CD14-positive monocyte (primary cell): Measurements from ENCODE around the gene CD93. TPM values are rescaled to one million over a fixed set of nuclear protein-coding genes. Genes with fewer than 3 reads are reported as not detected.

Experiments
- DNase-seq, 3 donors: peaks; one replicate each; pipeline ENCODE4 v3.0.0-alpha.2; 2011 to 2022
- H2AFZ ChIP-seq: 2 replicates; pipeline ENCODE4 v1.6.0; 2012; ENCODE audit warnings: mild to moderate bottlenecking, low read depth, low read length, inconsistent platforms; ENCODE audit not compliant: insufficient read depth, poor library complexity, severe bottlenecking
- H3K27ac ChIP-seq, 2 donors: 1 replicate in 1 of 2; 2 replicates in 1 of 2; pipeline ENCODE4 v1.5.1; 2012 to 2013; ENCODE audit warnings: low read length in 2 of 2, control low read depth in 1 of 2, inconsistent platforms in 1 of 2, low read depth in 1 of 2, mild to moderate bottlenecking in 1 of 2
- H3K27me3 ChIP-seq, 2 donors: one replicate each; pipeline versions ENCODE4 v1.6.0 to v1.6.1; 2011 to 2013; ENCODE audit warnings: low read length in 2 of 2; ENCODE audit not compliant: control insufficient read depth in 2 of 2, insufficient read depth in 2 of 2
- H3K36me3 ChIP-seq, 2 donors: replicated peaks in 1 of 2; 1 replicate in 1 of 2; 2 replicates in 1 of 2; pipeline versions ENCODE4 v1.5.1 to v1.6.1; 2012 to 2013; ENCODE audit warnings: low read length in 2 of 2, control low read depth in 1 of 2, inconsistent platforms in 1 of 2, mild to moderate bottlenecking in 1 of 2; ENCODE audit not compliant: insufficient read depth in 2 of 2, control insufficient read depth in 1 of 2
- H3K4me1 ChIP-seq, 2 donors: 1 replicate in 1 of 2; 2 replicates in 1 of 2; pipeline versions ENCODE4 v1.5.1 to v1.6.1; 2012 to 2013; ENCODE audit warnings: low read length in 2 of 2, control low read depth in 1 of 2, inconsistent platforms in 1 of 2, mild to moderate bottlenecking in 1 of 2, moderate library complexity in 1 of 2; ENCODE audit not compliant: insufficient read depth in 2 of 2, control insufficient read depth in 1 of 2
- H3K4me2 ChIP-seq: replicated peaks from 2 replicates; pipeline ENCODE3; 2012; ENCODE audit warnings: low read length, moderate library complexity, mild to moderate bottlenecking; ENCODE audit not compliant: poor library complexity, severe bottlenecking; ENCODE audit errors: extremely low read depth
- H3K4me3 ChIP-seq, 3 experiments: fragments of 200-600 bp in 1 of 3; sonication (generic) in 1 of 3; replicated peaks in 1 of 3; 1 replicate in 2 of 3; 2 replicates in 1 of 3; pipeline ENCODE4 v1.5.1; 2011 to 2013; ENCODE audit warnings: low read length in 3 of 3, mild to moderate bottlenecking in 3 of 3, control low read depth in 2 of 3, low read depth in 2 of 3, inconsistent platforms in 1 of 3, moderate library complexity in 1 of 3
- H3K79me2 ChIP-seq: 2 replicates; pipeline ENCODE4 v1.6.0; 2012; ENCODE audit warnings: mild to moderate bottlenecking, control low read depth, inconsistent platforms, low read length, moderate library complexity; ENCODE audit not compliant: insufficient read depth
- H3K9ac ChIP-seq: 2 replicates; pipeline ENCODE4 v1.6.0; 2017; ENCODE audit warnings: low read length, mild to moderate bottlenecking; ENCODE audit not compliant: insufficient read depth, poor library complexity, severe bottlenecking
- H3K9me3 ChIP-seq, 2 donors: replicated peaks in 1 of 2; 1 replicate in 1 of 2; 2 replicates in 1 of 2; pipeline versions ENCODE4 v1.5.1 to v1.6.1; 2012 to 2013; ENCODE audit warnings: low read length in 2 of 2, control low read depth in 1 of 2; ENCODE audit not compliant: control insufficient read depth in 1 of 2, insufficient read depth in 1 of 2
- H4K20me1 ChIP-seq: 2 replicates; pipeline ENCODE4 v1.6.0; 2012; ENCODE audit warnings: mild to moderate bottlenecking, low read length, control low read depth, moderate library complexity; ENCODE audit not compliant: insufficient read depth
- H3K27ac Mint-ChIP-seq, 7 donors: one replicate each; pipeline ENCODE4 v1.8.0; 2020; ENCODE audit warnings: mild to moderate bottlenecking in 7 of 7, mixed read lengths in 7 of 7, moderate library complexity in 6 of 7, inconsistent platforms in 2 of 7
- H3K27me3 Mint-ChIP-seq, 3 donors: one replicate each; pipeline ENCODE4 v1.8.0; 2021 to 2022; ENCODE audit warnings: low read depth in 3 of 3, mild to moderate bottlenecking in 3 of 3, mixed read lengths in 3 of 3, moderate library complexity in 3 of 3, inconsistent platforms in 1 of 3
- H3K36me3 Mint-ChIP-seq, 2 donors: one replicate each; pipeline ENCODE4 v1.8.0; 2020; ENCODE audit warnings: mixed read lengths in 2 of 2, inconsistent platforms in 1 of 2, mild to moderate bottlenecking in 1 of 2
- H3K4me1 Mint-ChIP-seq: one replicate; pipeline ENCODE4 v1.8.0; 2020; ENCODE audit warnings: mild to moderate bottlenecking, mixed read lengths
- H3K4me3 Mint-ChIP-seq, 2 donors: one replicate each; pipeline ENCODE4 v1.8.0; 2020; ENCODE audit warnings: mild to moderate bottlenecking in 2 of 2, mixed read lengths in 2 of 2, moderate library complexity in 1 of 2
- H3K9me3 Mint-ChIP-seq, 7 donors: one replicate each; pipeline ENCODE4 v1.8.0; 2020 to 2022; ENCODE audit warnings: mixed read lengths in 7 of 7, mild to moderate bottlenecking in 6 of 7, moderate library complexity in 6 of 7, inconsistent platforms in 2 of 7
- CTCF ChIP-seq: fragments of 200-600 bp; IDR thresholded peaks from one replicate; pipeline ENCODE4 v1.8.0; 2022; ENCODE audit warnings: antibody characterized with exemption, mild to moderate bottlenecking
- WGBS: methylation state at CpG from one replicate; pipeline ENCODE4 v1.1.5; 2013; ENCODE audit warnings: missing lambda C conversion rate; ENCODE audit not compliant: insufficient coverage; 5-methylcytosine and 5-hydroxymethylcytosine counted together
- intact Hi-C, 2 donors: fragments of 100-400 bp; cut with micrococcal nuclease; formaldehyde crosslinking; loops; one replicate each; pipeline versions ENCODE4 v1.15.0 to v1.15.1; 2023
- polyA plus RNA-seq, 3 donors: library from polyadenylated mRNA; depleted of rRNA in 1 of 3; unstranded in 2 of 3; stranded (reverse) in 1 of 3; fragments of 300-500 nt in 2 of 3; fragments of >200 nt in 1 of 3; fragmentation: Illumina TruSeq in 2 of 3; gene quantifications; 1 replicate in 2 of 3; 2 replicates in 1 of 3; pipeline ENCODE4 v1.2.3, GENCODE V29; 2012 to 2021

CD93 gene
- polyA plus RNA-seq, 3 donors, result 26.0 to 170 (median 48.9) TPM

GRCh38 chr20:23122321-23122720 is 36.2 kb upstream of the CD93 start:
- Mint-ChIP-seq H3K27me3 (no peaks in the 10 kb centered on the region), H3K9me3 (peaks cover 0 to 3% (median 0%) of the 10 kb centered on the region in 7 donors), H3K4me3 (no peak overlapping the region), H3K36me3 (peaks cover 2 to 17% of the 10 kb centered on the region in 2 donors), H3K27ac (peak overlapping the region in 5 of 7 donors; percentile 37 to 99 (median 64)), H3K4me1 (peaks cover 88% of the 10 kb centered on the region)
- WGBS, result 96% methylated on average over 2 of the region's 9 CpGs
- Histone ChIP-seq H3K36me3 (no peaks in the 10 kb centered on the region), H2AFZ (no peak overlapping the region), H3K9ac (peak overlapping the region; percentile 50), H3K27ac (peak overlapping the region in 1 of 2 donors; percentile 100), H4K20me1 (no peaks in the 10 kb centered on the region), H3K27me3 (no peaks in the 10 kb centered on the region), H3K79me2 (no peaks in the 10 kb centered on the region), H3K4me2 (no peak overlapping the region), H3K4me3 (no peak overlapping the region), H3K4me1 (peaks cover 85 to 100% of the 10 kb centered on the region in 2 donors), H3K9me3 (no peaks in the 10 kb centered on the region)
- no peak for DNase-seq
- intact Hi-C loops, result no loop called here
- no peak for TF ChIP-seq CTCF

GRCh38 chr20:23121751-23122320 is 35.7 kb upstream of the CD93 start:
- WGBS, result 100% methylated on average over 4 of the region's 9 CpGs
- Histone ChIP-seq H3K9me3 (no peaks in the 10 kb centered on the region), H2AFZ (no peak overlapping the region), H3K9ac (peak overlapping the region; percentile 50), H4K20me1 (no peaks in the 10 kb centered on the region), H3K4me3 (no peak overlapping the region), H3K4me2 (no peak overlapping the region), H3K4me1 (peaks cover 85 to 100% of the 10 kb centered on the region in 2 donors), H3K27ac (peak overlapping the region in 1 of 2 donors; percentile 100), H3K27me3 (no peaks in the 10 kb centered on the region), H3K79me2 (no peaks in the 10 kb centered on the region), H3K36me3 (no peaks in the 10 kb centered on the region)
- no peak overlapping the region for H3K4me3 Mint-ChIP-seq
- DNase-seq, result peak in 2 of 3 donors; percentile 54 to 71
- intact Hi-C loops, result no loop called here
- TF ChIP-seq CTCF, result no peak
- peaks cover 2 to 18% of the 10 kb centered on the region in 2 donors for H3K36me3 Mint-ChIP-seq
- H3K9me3 Mint-ChIP-seq, result peaks cover 0 to 3% (median 0%) of the 10 kb centered on the region in 7 donors
- no peaks in the 10 kb centered on the region for H3K27me3 Mint-ChIP-seq
- H3K27ac Mint-ChIP-seq, result peak overlapping the region in 6 of 7 donors; percentile 37 to 99 (median 62)
- H3K4me1 Mint-ChIP-seq, result peaks cover 88% of the 10 kb centered on the region
